GM10266 (cell line): ENCODE data around the gene EIF3I.

Experiments
- DNase-seq: peaks from one replicate; pipeline ENCODE4 v3.0.0; 2012; ENCODE audit errors: extremely low spot score
- TF ChIP-seq, protein P1 (sequence below): IDR thresholded peaks from 2 replicates; pipeline ENCODE4 v1.5.1; 2012; ENCODE audit warnings: mild to moderate bottlenecking, low read depth; ENCODE audit not compliant: control insufficient read depth, insufficient read depth; ENCODE audit errors: missing control alignments

The EIF3I gene

GRCh38 chr1:32192220-32192948 is 29.8 kb upstream of the EIF3I start:
- DNase-seq = no peak
- TF ChIP-seq, protein P1, sequence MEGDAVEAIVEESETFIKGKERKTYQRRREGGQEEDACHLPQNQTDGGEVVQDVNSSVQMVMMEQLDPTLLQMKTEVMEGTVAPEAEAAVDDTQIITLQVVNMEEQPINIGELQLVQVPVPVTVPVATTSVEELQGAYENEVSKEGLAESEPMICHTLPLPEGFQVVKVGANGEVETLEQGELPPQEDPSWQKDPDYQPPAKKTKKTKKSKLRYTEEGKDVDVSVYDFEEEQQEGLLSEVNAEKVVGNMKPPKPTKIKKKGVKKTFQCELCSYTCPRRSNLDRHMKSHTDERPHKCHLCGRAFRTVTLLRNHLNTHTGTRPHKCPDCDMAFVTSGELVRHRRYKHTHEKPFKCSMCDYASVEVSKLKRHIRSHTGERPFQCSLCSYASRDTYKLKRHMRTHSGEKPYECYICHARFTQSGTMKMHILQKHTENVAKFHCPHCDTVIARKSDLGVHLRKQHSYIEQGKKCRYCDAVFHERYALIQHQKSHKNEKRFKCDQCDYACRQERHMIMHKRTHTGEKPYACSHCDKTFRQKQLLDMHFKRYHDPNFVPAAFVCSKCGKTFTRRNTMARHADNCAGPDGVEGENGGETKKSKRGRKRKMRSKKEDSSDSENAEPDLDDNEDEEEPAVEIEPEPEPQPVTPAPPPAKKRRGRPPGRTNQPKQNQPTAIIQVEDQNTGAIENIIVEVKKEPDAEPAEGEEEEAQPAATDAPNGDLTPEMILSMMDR = no peak

DNA sequence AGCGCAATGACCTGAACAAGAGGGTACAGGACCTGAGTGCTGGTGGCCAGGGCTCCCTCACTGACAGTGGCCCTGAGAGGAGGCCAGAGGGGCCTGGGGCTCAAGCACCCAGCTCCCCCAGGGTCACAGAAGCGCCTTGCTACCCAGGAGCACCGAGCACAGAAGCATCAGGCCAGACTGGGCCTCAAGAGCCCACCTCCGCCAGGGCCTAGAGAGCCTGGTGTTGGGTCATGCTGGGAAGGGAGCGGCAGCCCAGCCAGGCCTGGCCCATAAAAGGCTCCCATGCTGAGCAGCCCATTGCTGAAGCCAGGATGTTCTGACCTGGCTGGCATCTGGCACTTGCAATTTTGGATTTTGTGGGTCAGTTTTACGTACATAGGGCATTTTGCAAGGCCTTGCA is 27.2 kb upstream of the EIF3I start:
- no peak for DNase-seq
- TF ChIP-seq, protein P1 = no peak

DNA sequence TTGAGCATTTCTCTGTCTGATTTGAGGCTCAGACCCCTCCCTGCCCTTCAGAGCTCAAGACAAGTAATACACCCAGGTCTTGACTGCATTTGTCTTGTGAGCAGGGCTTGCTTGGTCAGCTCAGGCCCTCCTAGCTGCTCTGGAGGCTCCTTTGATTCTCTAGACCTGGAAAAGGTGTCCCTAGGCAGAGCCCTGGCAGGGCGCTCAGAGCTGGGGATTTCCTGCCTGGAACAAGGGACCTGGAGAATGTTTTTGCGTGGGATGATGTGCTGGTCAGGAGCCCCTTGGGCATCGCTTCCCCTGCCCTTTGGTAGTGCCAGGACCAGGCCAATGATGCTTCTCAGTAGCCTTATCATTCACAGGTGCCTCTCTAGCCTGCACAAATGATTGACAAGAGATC is 26.7 kb upstream of the EIF3I start:
- no peak for DNase-seq
- TF ChIP-seq, protein P1 = no peak

- TF ChIP-seq, protein P1 = no peak
- no peak for DNase-seq
These were observed 26.0 kb upstream of the EIF3I start for GRCh38 chr1:32195972-32196823.

GRCh38 chr1:32197074-32197473 is 25.1 kb upstream of the EIF3I start:
- no peak for DNase-seq
- TF ChIP-seq, protein P1 = no peak

DNA sequence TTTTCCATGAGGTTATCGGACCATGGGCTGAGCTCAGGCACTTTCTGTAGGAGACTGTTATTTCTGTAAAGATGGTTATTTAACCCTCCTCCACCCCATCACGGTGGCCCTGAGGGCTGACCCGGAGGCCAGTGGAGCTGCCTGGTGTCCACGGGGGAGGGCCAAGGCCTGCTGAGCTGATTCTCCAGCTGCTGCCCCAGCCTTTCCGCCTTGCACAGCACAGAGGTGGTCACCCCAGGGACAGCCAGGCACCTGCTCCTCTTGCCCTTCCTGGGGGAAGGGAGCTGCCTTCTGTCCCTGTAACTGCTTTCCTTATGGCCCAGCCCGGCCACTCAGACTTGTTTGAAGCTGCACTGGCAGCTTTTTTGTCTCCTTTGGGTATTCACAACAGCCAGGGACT is 24.4 kb upstream of the EIF3I start:
- TF ChIP-seq, protein P1 = no peak
- no peak for DNase-seq
